GM15510 (cell line): Measurements from ENCODE around the gene CDKAL1.

Experiments
- POLR2A ChIP-seq: IDR thresholded peaks from 3 replicates; pipeline ENCODE4 v1.6.1; 2011; ENCODE audit warnings: borderline replicate concordance; ENCODE audit not compliant: insufficient read length; ENCODE audit errors: extremely low read depth

Gene CDKAL1

DNA sequence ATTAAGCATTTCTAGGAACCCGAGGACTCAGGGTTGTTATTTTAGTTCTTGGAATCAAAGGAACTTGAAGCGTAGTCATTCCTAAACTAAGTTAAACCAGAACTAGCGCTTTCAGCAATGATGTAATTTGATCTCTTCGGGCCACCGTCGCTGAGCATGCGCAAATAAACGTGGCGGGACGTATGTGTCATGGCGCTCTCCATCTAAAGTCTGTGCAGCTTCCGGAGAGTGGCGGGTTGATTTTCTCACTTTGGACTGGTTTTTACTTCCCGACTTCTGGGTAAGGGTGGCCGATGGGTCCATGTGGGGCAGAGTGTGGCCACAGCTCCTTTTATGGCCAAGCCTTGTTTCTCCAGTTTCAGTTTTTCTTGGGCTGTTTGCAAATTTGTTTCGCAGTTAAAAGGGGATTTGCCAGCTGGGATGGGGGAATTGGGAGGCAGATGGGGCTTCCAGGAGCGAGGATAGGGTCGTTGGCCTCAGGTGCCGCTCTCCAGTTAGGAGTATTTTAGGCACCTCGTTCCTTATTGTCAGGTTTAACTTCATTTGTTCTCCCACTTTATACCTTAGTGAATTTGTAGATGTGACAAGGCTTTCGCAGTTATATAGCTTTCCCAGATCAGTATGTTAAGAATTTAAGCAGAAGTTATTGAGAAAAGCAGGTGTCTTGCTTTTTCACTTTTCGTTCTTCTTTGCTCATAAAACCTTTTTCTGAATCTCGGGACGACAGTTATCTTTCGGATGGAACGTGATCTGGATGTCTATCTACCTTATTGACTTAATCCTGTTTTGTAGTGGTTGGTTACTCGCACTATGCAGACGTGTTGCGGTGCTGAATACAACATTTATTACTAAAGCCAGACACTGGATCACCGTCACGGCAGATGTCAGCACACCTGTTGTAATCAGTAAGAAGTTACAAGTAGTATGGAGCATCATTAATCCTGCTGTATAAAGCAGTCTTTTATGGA, at the start of gene CDKAL1:
TSS of gene CDKAL1 (plus strand) at position 163 of the 968 bp plus-strand sequence. CDS start 11,894 bp downstream, outside the sequence.
- peak; percentile 68 for TF ChIP-seq POLR2A

DNA sequence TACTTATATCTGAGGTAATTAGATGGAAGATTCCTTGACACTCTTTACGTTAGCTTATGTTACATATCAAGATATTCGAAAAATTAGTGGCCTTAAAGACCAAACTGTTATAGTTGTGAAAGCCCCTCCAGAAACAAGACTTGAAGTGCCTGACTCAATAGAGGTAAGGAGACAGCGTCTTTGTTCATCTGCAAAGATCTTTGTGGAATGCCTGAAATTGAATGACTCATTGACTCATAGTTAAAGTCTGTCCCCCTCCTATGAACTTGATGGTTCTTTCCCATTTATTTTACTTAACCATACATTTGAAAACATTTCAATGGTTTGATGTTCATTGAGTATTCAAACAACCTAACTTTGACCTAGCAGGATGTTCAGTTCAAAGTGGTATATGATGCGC, 47.6 kb upstream of the CDKAL1 start:
- TF ChIP-seq POLR2A, result no peak

DNA sequence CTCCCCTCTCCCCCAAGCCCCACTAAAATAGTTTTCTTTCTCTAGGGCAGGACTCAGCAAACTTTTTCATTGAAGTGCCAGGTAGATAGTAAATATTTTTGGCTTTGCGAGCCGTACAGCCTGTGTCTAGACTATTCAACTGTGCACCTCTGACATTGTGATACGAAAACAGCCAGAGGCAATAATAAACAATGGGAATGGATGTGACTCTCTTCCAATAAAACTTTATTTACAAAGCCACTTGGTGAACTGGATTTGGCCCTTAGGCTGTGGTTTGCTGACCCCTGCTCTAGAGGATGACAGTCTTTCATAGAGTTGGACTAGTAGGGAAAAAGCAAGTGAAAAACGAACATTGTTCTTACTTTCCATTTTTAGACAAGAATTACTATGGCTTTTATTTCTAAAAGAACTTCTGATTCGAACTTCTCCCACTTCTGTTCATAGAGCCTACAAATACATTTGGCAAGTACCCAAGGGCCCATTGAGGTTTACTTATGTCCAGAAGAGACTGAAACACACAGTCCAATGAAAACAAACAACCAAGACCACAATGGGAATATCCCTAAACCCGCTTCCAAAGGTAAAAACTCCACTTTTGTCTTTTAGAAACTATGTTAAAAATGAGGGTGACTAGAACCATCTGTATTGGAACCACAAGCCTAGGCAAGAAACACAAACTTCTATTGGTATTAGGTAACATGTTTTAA, 46.4 kb upstream of the CDKAL1 start:
- TF ChIP-seq POLR2A, result no peak

DNA sequence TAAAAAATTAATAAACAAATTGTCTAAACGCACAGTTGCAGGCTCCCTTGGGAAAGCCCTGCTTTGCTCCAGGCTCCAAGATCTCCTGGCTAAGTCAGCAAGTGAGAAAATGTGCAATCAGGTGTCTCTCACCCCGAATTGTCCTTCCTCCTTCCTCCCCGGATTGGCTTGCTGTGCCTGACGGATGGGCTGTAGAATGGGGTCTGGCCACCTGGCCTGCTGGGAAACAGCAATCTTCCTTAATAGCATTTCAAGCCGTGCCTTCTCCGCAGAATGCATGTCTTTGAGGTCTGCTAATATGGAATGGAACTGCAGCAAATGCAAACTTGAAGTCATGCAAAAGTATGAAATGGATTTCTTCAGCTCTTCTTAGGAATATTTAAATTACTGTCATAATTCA, 43.7 kb upstream of the CDKAL1 start:
- no peak for TF ChIP-seq POLR2A

DNA sequence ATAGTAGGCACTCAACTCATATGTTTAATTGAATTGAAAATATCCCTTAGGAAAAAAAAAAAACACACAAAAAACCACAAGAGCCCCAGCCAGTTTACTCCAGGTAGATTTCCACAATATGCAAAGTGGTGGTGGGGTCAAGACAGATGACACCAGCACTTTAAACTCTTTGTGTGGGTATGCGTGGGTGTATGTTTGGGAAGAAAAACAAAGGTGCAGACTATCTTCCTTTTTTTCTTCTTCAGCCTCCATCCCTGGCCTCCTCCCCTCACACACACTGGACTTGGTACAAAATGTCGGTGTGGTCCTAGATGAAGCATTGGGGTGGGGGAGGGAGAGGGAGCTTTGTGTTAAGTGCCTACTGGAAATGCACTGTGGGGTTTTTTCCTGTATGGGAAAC, 42.2 kb upstream of the CDKAL1 start:
- TF ChIP-seq POLR2A, result no peak

DNA sequence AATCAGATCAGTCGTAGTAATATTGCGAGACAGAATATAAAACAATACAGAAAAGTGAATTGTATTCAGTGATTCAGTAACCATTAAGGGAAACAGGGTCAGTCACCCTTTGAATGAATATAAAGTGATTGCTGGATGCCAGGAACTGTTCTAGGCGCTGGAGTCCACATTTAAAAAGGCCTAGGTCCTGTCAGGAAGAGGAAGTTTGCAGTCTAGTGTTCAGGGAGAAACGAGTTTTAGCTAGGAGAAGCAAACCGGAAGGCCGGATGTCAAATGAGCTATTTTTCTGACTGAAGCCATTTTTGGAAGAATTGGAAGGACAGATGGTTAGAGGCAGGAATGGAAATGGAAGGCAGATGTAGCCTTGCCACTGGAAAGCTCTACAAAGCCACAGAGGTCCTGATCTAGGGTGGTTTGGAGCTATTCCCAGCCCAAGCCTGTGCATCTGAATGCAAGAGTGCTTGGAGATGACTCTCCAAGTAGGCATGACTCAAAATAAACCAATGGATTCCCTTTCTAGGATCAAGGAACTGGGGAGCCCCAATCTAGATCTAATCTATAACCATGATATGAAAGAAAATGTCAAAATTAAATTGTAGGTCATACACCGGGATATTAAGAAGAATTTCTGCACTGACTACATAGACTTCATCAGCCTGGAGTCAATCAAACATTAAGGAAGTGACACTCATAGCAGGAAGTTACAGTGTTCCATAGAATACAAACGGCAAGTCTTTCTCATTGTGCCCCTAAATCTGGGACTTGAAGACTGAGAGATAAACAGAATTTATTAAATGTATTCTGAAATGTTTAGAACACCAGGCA, 36.8 kb upstream of the CDKAL1 start:
- TF ChIP-seq POLR2A, result no peak

DNA sequence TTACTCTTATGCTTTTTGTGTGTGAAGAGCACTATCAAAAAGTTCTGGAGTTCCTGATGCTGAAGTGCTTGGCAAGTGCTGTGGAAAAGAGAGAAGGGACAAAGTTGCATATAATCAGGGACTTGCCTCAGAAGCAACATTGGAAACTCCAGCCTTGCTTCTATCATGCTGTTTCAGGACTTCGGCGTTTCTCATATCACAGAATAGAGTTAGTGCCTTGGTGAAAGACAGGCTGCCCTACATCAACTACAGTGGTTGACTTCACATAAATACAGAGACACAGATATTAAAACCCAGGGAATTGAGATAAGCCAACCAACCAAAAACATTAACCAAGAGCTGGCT, 36.2 kb upstream of the CDKAL1 start:
- TF ChIP-seq POLR2A, result no peak

DNA sequence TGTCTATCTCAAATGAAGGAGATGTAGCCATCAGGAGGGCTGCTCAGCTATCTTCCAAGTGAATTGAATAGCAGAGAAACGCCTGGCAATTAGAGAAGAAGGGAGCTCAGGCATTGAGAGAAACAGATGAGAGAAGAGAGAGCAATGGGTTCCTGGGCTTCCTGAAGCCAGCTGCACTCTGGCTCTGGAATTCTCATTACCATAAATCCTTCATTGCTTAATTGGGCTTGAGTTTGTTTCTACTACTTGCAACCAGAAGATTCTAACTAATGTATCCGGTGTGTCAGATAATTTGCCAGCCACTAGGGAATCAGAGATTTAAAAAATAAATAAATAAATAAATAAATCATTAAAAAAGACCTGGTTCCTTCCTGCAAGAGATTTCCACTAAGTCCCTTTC, 25.0 kb upstream of the CDKAL1 start:
- TF ChIP-seq POLR2A, result no peak

DNA sequence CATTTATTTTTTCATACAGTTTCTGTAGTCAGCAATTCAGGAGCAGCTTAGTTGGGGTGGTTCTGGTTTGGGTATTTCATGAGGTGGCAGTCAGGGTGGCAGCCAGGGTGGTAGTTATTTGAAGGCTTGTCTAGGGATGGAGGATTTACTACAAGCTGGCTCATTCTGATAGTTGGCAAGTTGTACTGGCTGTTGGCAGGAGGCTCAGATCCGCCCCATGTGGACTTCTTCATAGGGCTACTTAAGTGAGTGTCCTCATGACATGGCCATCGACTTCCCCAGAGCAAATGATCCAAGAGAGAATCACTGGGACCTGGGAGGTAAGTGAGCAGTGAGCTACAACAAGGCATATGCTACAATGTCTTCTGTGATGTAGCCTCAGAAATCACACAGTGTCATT, 22.4 kb upstream of the CDKAL1 start:
- no peak for TF ChIP-seq POLR2A

DNA sequence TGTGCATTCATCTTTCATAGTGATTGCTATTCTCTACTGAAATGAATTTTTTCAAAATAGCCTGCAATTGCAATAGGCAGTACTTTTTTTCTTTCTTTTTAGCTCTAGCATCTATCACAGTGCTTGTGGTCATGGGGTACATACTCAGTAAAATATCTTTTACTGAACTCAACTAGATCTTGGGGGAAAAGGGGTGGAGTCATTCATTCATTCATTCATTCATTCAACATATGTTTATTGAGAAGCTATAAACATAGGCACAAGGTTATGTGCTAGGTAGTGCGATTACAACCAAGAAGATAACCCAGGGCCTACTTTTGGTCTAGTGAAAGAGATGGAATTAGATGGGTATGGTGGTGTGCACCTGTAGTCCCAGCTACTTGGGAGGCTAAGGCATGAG, 1.4 kb upstream of the CDKAL1 start:
- TF ChIP-seq POLR2A, result no peak

DNA sequence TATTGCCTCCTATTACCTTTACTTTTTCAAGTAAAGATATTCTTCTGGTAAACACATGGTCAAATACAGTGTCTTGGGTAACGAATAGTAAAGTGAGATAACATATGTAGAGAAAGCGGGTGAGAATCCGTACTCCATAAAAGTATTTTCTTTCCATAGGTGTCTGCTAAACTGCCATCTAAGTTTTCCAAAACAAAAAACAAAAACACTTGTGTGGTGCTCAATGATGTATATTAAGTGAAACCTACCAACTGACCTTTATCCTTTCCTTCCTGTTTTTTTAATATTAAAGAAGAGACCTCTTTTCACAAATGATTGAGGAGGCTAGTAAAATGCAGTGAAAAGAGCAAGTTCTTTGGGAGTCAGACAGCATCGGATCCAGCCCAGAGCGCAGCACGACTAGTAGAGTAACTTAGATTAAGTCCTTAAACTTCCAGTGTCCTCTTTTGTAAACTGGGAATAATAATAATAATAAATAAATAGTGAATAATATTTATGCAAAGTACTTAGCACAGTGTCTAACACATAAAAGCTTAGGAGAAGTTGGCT, 437 bp upstream of the CDKAL1 start:
- TF ChIP-seq POLR2A, result no peak

DNA sequence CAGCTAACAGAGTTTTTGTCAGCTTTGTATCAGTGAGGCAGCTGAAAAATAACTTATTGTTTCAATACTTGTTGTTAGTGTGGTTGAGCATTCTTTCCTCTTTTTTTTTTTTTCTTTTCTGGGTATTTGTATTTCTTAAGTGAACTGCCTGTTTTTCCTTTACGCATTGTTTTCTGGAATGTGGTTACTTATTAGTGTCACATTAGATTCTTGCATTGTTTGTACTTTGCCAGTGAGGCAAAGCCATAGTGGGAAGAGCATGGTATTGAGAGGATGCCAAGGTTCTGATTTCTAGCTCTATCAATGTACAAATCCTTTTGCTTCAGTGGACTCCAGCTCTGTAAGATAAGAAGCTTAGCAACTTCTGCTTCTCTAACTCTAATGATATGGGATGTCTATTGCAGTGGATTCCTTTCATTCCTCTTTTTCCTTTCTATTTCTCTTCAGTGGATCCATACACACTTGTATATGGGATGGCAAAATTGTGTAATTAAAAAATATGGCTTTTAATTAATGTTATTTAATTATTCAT, 3.9 kb downstream of the CDKAL1 start:
- TF ChIP-seq POLR2A, result no peak

DNA sequence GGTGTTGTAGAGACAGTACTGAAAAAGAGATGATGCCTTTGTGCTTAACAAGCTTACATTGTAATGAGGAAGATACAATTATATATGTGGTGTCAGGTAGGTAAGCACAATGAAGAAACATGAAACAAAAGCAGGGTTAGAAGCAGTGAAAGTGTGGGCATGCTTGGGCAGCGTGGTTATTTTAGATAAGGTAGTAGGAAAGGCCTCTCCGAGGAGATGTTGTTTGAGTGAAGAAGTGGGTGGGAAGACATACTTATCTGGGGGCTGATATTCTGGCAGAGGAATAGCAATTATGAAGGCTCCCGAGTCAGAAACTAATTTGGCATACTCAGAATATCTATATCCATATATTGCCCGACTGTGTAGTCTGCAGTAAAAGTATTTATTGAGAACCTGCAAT, 4.7 kb downstream of the CDKAL1 start:
- TF ChIP-seq POLR2A, result no peak

DNA sequence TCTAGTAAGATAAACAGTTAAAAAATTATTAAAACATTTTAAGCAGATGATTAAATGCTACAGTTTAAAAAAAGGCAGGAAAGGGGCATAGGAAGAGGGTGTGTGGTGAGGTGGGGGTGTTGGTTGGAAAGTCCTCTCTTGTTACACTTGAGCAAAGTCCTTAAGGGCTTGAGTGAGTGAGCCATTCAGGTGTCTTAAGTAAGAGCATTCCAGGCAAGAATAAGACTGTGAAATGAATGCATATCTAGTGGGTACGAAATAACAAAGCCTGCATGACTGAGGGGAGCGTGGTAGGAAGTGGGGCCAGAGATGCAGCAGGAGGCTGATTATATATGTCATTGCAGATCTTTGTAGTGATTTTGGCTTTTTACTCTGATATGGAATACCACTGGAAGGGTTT, 5.1 kb downstream of the CDKAL1 start:
- TF ChIP-seq POLR2A, result no peak
